Measurements from ENCODE around the gene TMEM238. TPM values are rescaled to one million over a fixed set of nuclear protein-coding genes. Genes with fewer than 3 reads are reported as not detected.

TMEM238 gene
- total RNA-seq, 1 experiment from 2014 or later, result 18.1 TPM

DNA sequence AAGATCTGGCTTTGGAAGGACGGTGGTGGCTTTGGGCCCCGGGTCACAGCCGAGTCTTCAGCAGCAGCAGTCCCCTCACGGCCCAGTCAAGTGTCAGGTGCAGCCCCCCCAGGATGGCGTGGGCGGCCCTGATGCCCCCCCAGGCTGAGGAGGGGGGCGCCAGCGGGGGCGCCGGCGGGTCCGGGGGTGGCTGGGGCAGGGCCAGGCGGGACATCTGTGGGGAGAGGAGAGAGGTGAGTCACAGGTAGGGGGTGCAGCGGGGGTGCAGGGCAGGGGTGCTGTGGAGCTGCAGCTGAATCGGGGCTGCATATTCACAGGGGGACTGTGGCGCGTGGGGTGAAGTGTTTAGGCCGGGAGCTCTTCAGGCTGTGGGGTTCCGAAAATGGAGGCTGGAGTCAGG lies 18.1 kb downstream of the TMEM238 start:
- peaks cover 6% of the 10 kb centered on the region for H3K27me3 Mint-ChIP-seq (ENCODE audit: insufficient read depth, unreplicated experiment)
- CTCF ChIA-PET, result no interaction called here

DNA sequence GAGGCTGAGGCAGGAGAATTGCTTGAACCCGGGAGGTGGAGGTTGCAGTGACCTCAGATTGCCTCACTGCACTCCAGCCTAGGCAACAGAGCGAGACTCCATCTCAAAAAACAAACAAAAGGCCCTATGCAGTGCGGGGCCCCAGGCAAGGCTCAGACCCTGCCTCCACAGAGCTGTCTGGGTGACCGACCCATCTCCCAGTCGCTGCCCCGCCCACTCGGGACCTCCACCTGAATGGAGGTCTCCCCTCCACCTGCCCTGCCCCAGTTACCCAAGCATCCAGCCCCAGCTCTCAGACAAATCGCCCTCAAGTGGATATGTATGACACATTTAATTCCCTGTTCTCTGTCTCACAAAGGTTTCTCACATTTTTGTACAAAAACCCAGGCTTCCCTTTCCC lies 18.8 kb downstream of the TMEM238 start:
- Mint-ChIP-seq H3K36me3 (ENCODE audit: insufficient read depth, unreplicated experiment) (peaks cover 7% of the 10 kb centered on the region), H3K27ac (ENCODE audit: unreplicated experiment) (no peak overlapping the region), H3K4me3 (ENCODE audit: unreplicated experiment) (no peak overlapping the region), H3K9me3 (ENCODE audit: unreplicated experiment) (no peaks in the 10 kb centered on the region), H3K4me1 (ENCODE audit: low read depth, unreplicated experiment) (peaks cover 6% of the 10 kb centered on the region), H3K27me3 (ENCODE audit: insufficient read depth, unreplicated experiment) (no peaks in the 10 kb centered on the region)
- intact Hi-C loops (cut with micrococcal nuclease; ENCODE audit: unreplicated experiment), result no loop called here
- no TSS peak for BruUV-seq (replicated peaks)
- Histone ChIP-seq H3K9me3 (no peaks in the 10 kb centered on the region), H3K4me1 (peaks cover 8% of the 10 kb centered on the region; the same call in 1 of the 2 replicates), H3K27me3 (replicated peaks; ENCODE audit: control insufficient read depth, insufficient read depth, low read length) (no peaks in the 10 kb centered on the region), H3K36me3 (ENCODE audit: control insufficient read depth, insufficient read depth, low read length) (no peaks in the 10 kb centered on the region), H3K4me3 (ENCODE audit: low read depth, low read length) (no peak overlapping the region)
- CTCF ChIA-PET, result no interaction called here
- no peak for DNase-seq
- POLR2A ChIA-PET, result no interaction called here
- TF ChIP-seq, protein P1, sequence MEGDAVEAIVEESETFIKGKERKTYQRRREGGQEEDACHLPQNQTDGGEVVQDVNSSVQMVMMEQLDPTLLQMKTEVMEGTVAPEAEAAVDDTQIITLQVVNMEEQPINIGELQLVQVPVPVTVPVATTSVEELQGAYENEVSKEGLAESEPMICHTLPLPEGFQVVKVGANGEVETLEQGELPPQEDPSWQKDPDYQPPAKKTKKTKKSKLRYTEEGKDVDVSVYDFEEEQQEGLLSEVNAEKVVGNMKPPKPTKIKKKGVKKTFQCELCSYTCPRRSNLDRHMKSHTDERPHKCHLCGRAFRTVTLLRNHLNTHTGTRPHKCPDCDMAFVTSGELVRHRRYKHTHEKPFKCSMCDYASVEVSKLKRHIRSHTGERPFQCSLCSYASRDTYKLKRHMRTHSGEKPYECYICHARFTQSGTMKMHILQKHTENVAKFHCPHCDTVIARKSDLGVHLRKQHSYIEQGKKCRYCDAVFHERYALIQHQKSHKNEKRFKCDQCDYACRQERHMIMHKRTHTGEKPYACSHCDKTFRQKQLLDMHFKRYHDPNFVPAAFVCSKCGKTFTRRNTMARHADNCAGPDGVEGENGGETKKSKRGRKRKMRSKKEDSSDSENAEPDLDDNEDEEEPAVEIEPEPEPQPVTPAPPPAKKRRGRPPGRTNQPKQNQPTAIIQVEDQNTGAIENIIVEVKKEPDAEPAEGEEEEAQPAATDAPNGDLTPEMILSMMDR (IDR thresholded peaks at IDR 0.05; ENCODE audit: insufficient read depth in 1 of 2, low read depth in 1 of 2, low read length in 1 of 2, severe bottlenecking in 1 of 2, unreplicated experiment in 1 of 2), result no peak

More for the DNA sequence above, 18.1 kb downstream of the TMEM238 start:
- H3K9me3 ChIP-seq, result no peaks in the 10 kb centered on the region
- no peak overlapping the region for H3K27ac Mint-ChIP-seq (ENCODE audit: unreplicated experiment)
- intact Hi-C loops (cut with micrococcal nuclease; ENCODE audit: unreplicated experiment), result no loop called here
- H3K4me3 ChIP-seq (ENCODE audit: low read depth, low read length), result no peak overlapping the region
- TF ChIP-seq, protein P1 (IDR thresholded peaks at IDR 0.05; ENCODE audit: insufficient read depth in 1 of 2, low read depth in 1 of 2, low read length in 1 of 2, severe bottlenecking in 1 of 2, unreplicated experiment in 1 of 2), result no peak
- POLR2A ChIA-PET, result no interaction called here
- H3K4me1 Mint-ChIP-seq (ENCODE audit: low read depth, unreplicated experiment), result peaks cover 12% of the 10 kb centered on the region
- no peaks in the 10 kb centered on the region for H3K9me3 Mint-ChIP-seq (ENCODE audit: unreplicated experiment)
- no peak overlapping the region for H3K4me3 Mint-ChIP-seq (ENCODE audit: unreplicated experiment)
- peaks cover 8% of the 10 kb centered on the region; the same call in 1 of the 2 replicates for H3K4me1 ChIP-seq
- H3K36me3 ChIP-seq (ENCODE audit: control insufficient read depth, insufficient read depth, low read length), result no peaks in the 10 kb centered on the region
- no TSS peak for BruUV-seq (replicated peaks)
- H3K27me3 ChIP-seq (replicated peaks; ENCODE audit: control insufficient read depth, insufficient read depth, low read length), result no peaks in the 10 kb centered on the region; the same call in 1 of the 2 replicates
- no peak for DNase-seq
- peaks cover 7% of the 10 kb centered on the region for H3K36me3 Mint-ChIP-seq (ENCODE audit: insufficient read depth, unreplicated experiment)

DNA sequence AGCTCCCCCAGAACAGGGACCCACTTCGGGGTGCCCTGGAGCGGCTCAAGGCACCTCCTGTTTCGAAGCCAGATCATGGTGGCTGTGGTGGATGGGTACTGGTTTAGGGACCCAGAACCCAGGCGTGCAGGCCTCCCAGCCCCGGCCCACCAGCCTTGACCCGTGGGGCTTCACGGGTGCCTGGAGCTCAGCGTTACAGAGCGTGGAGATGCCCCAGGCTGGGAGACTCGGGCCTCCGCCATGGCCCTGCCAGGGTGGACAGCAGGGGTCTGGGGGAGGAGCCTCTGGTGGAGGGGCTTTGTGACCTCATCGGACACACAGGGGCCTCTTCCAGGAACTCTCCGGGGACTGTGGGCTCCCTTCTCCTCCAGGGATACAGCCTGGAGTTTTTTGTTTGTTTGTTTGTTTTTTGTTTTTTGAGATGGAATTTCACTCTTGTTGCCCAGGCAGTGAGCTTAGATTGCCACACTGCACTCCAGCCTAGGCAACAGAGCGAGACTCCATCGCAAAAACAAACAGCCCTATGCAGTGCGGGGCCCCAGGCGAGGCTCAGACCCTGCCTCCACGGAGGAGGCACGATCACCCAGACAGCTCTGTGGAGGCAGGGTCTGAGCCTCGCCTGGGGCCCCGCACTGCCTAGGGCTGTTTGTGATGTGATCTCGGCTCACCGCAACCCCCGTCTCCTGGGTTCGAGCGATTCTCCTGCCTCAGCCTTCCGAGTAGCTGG lies 20.9 kb downstream of the TMEM238 start, which contains the start of gene GARIN5B:
Gene GARIN5B, minus strand, starts transcription at position 271 of the 727 bp plus-strand sequence. Its CDS starts 194 bp downstream, at position 77.
- TF ChIP-seq, protein P1 (IDR thresholded peaks at IDR 0.05; ENCODE audit: insufficient read depth in 1 of 2, low read depth in 1 of 2, low read length in 1 of 2, severe bottlenecking in 1 of 2, unreplicated experiment in 1 of 2), result no peak
- H3K4me1 ChIP-seq, result no peaks in the 10 kb centered on the region
- ChIA-PET POLR2A (no interaction called here), CTCF (no interaction called here)
- intact Hi-C loops (cut with micrococcal nuclease; ENCODE audit: unreplicated experiment), result no loop called here
- no peaks in the 10 kb centered on the region for H3K27me3 ChIP-seq (replicated peaks; ENCODE audit: control insufficient read depth, insufficient read depth, low read length)
- no peaks in the 10 kb centered on the region for H3K9me3 ChIP-seq
- Mint-ChIP-seq H3K9me3 (ENCODE audit: unreplicated experiment) (no peaks in the 10 kb centered on the region), H3K36me3 (ENCODE audit: insufficient read depth, unreplicated experiment) (no peaks in the 10 kb centered on the region), H3K4me3 (ENCODE audit: unreplicated experiment) (no peak within 1 kb of the TSS), H3K27me3 (ENCODE audit: insufficient read depth, unreplicated experiment) (no peaks in the 10 kb centered on the region), H3K27ac (ENCODE audit: unreplicated experiment) (no peak within 1 kb of the TSS), H3K4me1 (ENCODE audit: low read depth, unreplicated experiment) (no peaks in the 10 kb centered on the region)
- no TSS peak for BruUV-seq (replicated peaks)
- H3K36me3 ChIP-seq (ENCODE audit: control insufficient read depth, insufficient read depth, low read length), result no peaks in the 10 kb centered on the region
- DNase-seq, result no peak
- H3K4me3 ChIP-seq (ENCODE audit: low read depth, low read length), result no peak within 1 kb of the TSS
